HepG2 (cell line): ENCODE results near the gene MSL3B.

Experiments
- ATAC-seq: fragments of 200-7000 bp; cut with Tn5 transposase; 3 replicates; pipeline ENCODE4 v1.9.1; 2020; ENCODE audit warnings: mild to moderate bottlenecking, moderate library complexity
- BruUV-seq: library from RNA; stranded (reverse); fragments of 400-500 nt; replicated peaks from 2 replicates; lab custom pipeline; 2021; lab: Mats Ljungman, UMichigan
- CTCF ChIA-PET: fragments of 300-600 bp; formaldehyde crosslinking; extraction: SDS; loops from one replicate; lab custom pipeline; 2021; ENCODE audit warnings: low total read pairs, inconsistent platforms, low intra/inter-chr PET ratio; lab: Yijun Ruan, JAX
- POLR2A ChIA-PET: fragments of 350-600 bp; sonication (Branson Sonifier 250); formaldehyde crosslinking; loops from one replicate; lab custom pipeline; 2020; ENCODE audit warnings: antibody characterized with exemption, inconsistent platforms; lab: Yijun Ruan, JAX
- DNase-seq: peaks from one replicate; pipeline ENCODE4 v3.0.0-alpha.2; 2015; ENCODE audit warnings: low spot score
- FAIRE-seq: peaks from 3 replicates; lab custom pipeline; 2011; peaks lifted over from hg19 to GRCh38; lab: Jason Lieb, UNC
- H2AFZ ChIP-seq: one replicate; pipeline ENCODE4 v1.6.1; 2011; ENCODE audit warnings: low read length, inconsistent platforms
- H3K27ac ChIP-seq: fragments of 300-600 bp; 3 replicates; pipeline ENCODE4 v1.8.0; 2011; ENCODE audit warnings: mixed run types, mild to moderate bottlenecking, mixed read lengths, low read length, inconsistent platforms; ENCODE audit not compliant: insufficient read depth; ENCODE audit errors: extremely low read length
- H3K27me3 ChIP-seq, 2 experiments: fragments of 200-600 bp in 1 of 2; 2 replicates in 1 of 2; 3 replicates in 1 of 2; pipeline versions ENCODE4 v1.6.0 to v1.8.0; 2011; ENCODE audit warnings: low read length in 2 of 2, mild to moderate bottlenecking in 2 of 2, moderate library complexity in 2 of 2, inconsistent platforms in 1 of 2; ENCODE audit not compliant: insufficient read depth in 2 of 2, control insufficient read depth in 1 of 2
- H3K36me3 ChIP-seq, 2 experiments: fragments of 200-600 bp in 1 of 2; replicated peaks in 1 of 2; 2 replicates in 1 of 2; 3 replicates in 1 of 2; pipeline versions ENCODE4 v1.5.1 to v1.8.0; 2011; ENCODE audit warnings: low read length in 2 of 2, inconsistent platforms in 1 of 2; ENCODE audit not compliant: insufficient read depth in 2 of 2, control insufficient read depth in 1 of 2
- H3K4me1 ChIP-seq: 2 replicates; pipeline ENCODE4 v1.5.1; 2012; ENCODE audit warnings: low read length, inconsistent platforms; ENCODE audit not compliant: insufficient read depth
- H3K4me2 ChIP-seq: 2 replicates; pipeline ENCODE4 v1.6.0; 2011; ENCODE audit warnings: low read depth, low read length, inconsistent platforms
- H3K4me3 ChIP-seq, 3 experiments: fragments of 200-600 bp in 1 of 3; sonication (generic), shearing (Covaris generic) in 1 of 3; replicated peaks in 1 of 3; 2 replicates each; pipeline ENCODE4 v1.5.1; 2011 to 2016; ENCODE audit warnings: low read length in 3 of 3, inconsistent platforms in 2 of 3, low read depth in 2 of 3, mild to moderate bottlenecking in 2 of 3, control low read depth in 1 of 3, mixed read lengths in 1 of 3; ENCODE audit not compliant: insufficient read depth in 1 of 3
- H3K79me2 ChIP-seq: one replicate; pipeline ENCODE4 v1.6.1; 2011; ENCODE audit warnings: low read length, inconsistent platforms; ENCODE audit not compliant: insufficient read depth
- H3K9ac ChIP-seq: 2 replicates; pipeline ENCODE4 v1.6.0; 2011; ENCODE audit warnings: mild to moderate bottlenecking, low read depth, low read length, inconsistent platforms; ENCODE audit not compliant: insufficient read depth
- H3K9me3 ChIP-seq: 2 replicates; pipeline ENCODE4 v1.5.1; 2012; ENCODE audit warnings: mild to moderate bottlenecking, low read length
- H4K20me1 ChIP-seq: 2 replicates; pipeline ENCODE4 v1.6.0; 2011; ENCODE audit warnings: inconsistent platforms, mild to moderate bottlenecking, low read length, moderate library complexity; ENCODE audit not compliant: insufficient read depth
- ATF7-NPFF ChIP-seq: sonication (generic); formaldehyde crosslinking; IDR thresholded peaks from 2 replicates; pipeline ENCODE4 v1.8.1; 2023; ENCODE audit warnings: mild to moderate bottlenecking, low read depth, missing genetic modification reagents, moderate library complexity
- CAMTA2 ChIP-seq: sonication (generic); formaldehyde crosslinking; IDR thresholded peaks from 2 replicates; pipeline ENCODE4 v1.4.0; 2020; ENCODE audit warnings: mild to moderate bottlenecking, missing genetic modification reagents, borderline replicate concordance
- DMTF1 ChIP-seq: sonication (generic); formaldehyde crosslinking; IDR thresholded peaks from 2 replicates; pipeline ENCODE4 v1.4.0; 2020; ENCODE audit warnings: mild to moderate bottlenecking, missing genetic modification reagents
- FOSL2 ChIP-seq: sonication (generic); formaldehyde crosslinking; IDR thresholded peaks from 2 replicates; pipeline ENCODE4 v1.4.0; 2020; ENCODE audit warnings: missing genetic modification reagents
- HNRNPUL1 ChIP-seq: fragments of 200-400 bp; formaldehyde crosslinking; IDR thresholded peaks from 2 replicates; pipeline ENCODE4 v1.6.1; 2017; ENCODE audit warnings: low read depth, mild to moderate bottlenecking, low read length, moderate library complexity
- IKZF1 ChIP-seq: fragments of 450-650 bp; IDR thresholded peaks from 2 replicates; pipeline ENCODE4 v1.7.1; 2016
- NBN ChIP-seq: fragments of 450-650 bp; conservative IDR thresholded peaks from 2 replicates; pipeline ENCODE4 v1.6.1; 2017
- NFE2L2 ChIP-seq: fragments of 150-350 bp; IDR thresholded peaks from 2 replicates; pipeline ENCODE4 v1.6.1; 2014; ENCODE audit warnings: low read length
- RBM22 ChIP-seq: fragments of 200-400 bp; formaldehyde crosslinking; optimal IDR thresholded peaks from 2 replicates; pipeline ENCODE3; 2017; ENCODE audit warnings: mild to moderate bottlenecking, low read length, moderate library complexity
- RFXAP ChIP-seq: sonication (generic); formaldehyde crosslinking; IDR thresholded peaks from 2 replicates; pipeline ENCODE4 v1.4.0; 2020; ENCODE audit warnings: missing genetic modification reagents, borderline replicate concordance
- RORA ChIP-seq: sonication (generic); formaldehyde crosslinking; IDR thresholded peaks from 2 replicates; pipeline ENCODE4 v1.5.0; 2020; ENCODE audit warnings: mild to moderate bottlenecking, missing genetic modification reagents, moderate library complexity
- THAP11 ChIP-seq: IDR thresholded peaks from 2 replicates; pipeline ENCODE4 v1.6.1; 2016; ENCODE audit warnings: missing biosample characterization, missing genetic modification reagents
- U2AF2 ChIP-seq: fragments of 200-400 bp; formaldehyde crosslinking; IDR thresholded peaks from 2 replicates; pipeline ENCODE4 v1.6.1; 2017; ENCODE audit warnings: low read depth, mild to moderate bottlenecking, low read length
- WIZ ChIP-seq: sonication (generic); formaldehyde crosslinking; IDR thresholded peaks from 2 replicates; pipeline ENCODE4 v1.5.1; 2020; ENCODE audit warnings: mild to moderate bottlenecking, missing genetic modification reagents
- ZFP36L2 ChIP-seq: sonication (generic); formaldehyde crosslinking; IDR thresholded peaks from 2 replicates; pipeline ENCODE4 v1.4.0; 2020; ENCODE audit warnings: missing genetic modification reagents
- ZNF235 ChIP-seq: sonication (generic); formaldehyde crosslinking; IDR thresholded peaks from 2 replicates; pipeline ENCODE4 v1.8.1; 2023; ENCODE audit warnings: mild to moderate bottlenecking, missing genetic modification reagents, borderline replicate concordance
- ZNF543 ChIP-seq: sonication (generic); formaldehyde crosslinking; IDR thresholded peaks from 2 replicates; pipeline ENCODE4 v1.4.0; 2020; ENCODE audit warnings: mild to moderate bottlenecking, missing genetic modification reagents
- ZNF644 ChIP-seq: IDR thresholded peaks from 2 replicates; pipeline ENCODE4 v1.6.1; 2016; ENCODE audit warnings: low read depth
- ZNF788 ChIP-seq: sonication (generic); formaldehyde crosslinking; IDR thresholded peaks from 2 replicates; pipeline ENCODE4 v1.5.0; 2020; ENCODE audit warnings: mild to moderate bottlenecking, missing genetic modification reagents, borderline replicate concordance
- WGBS: methylation state at CpG from one replicate; pipeline ENCODE4 v1.1.6; 2017; ENCODE audit warnings: low lambda C conversion rate; 5-methylcytosine and 5-hydroxymethylcytosine counted together
- in situ Hi-C: cut with HindIII; loops from 2 replicates; pipeline ENCODE4 v1.10.0; 2017; ENCODE audit warnings: low pct_unique_long_range_greater_than_20kb; ENCODE audit not compliant: extremely low pct_ligation_motif_present
- intact Hi-C: fragments of 100-400 bp; cut with micrococcal nuclease; formaldehyde crosslinking; loops from one replicate; pipeline ENCODE4 v1.10.0; 2022; ENCODE audit not compliant: unreplicated experiment
- TF ChIP-seq, protein P1 (sequence below): sonication (generic); formaldehyde crosslinking; IDR thresholded peaks from 2 replicates; pipeline ENCODE4 v1.4.0; 2020; ENCODE audit warnings: low read depth, mild to moderate bottlenecking, missing genetic modification reagents

Gene MSL3B

DNA sequence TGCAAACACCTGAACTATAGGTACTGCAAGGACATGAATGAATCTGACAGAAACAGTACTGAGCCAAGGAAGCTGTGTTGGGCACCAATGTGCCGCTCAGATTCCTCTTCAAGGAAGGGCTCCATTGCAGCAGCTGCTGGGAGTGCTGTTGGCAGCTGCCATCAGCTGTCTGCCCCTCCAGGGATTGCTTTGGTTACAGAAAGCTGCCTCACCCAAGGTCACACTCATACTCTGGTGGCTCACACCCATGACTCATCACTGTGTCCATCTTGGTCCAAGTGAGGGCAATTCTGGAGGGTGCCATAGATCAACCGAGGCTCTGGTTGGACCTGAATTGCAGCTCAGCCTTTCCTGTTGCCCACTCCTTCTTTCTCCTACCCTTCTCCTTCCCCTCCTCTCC lies 24.6 kb upstream of the MSL3B start:
- peak; percentile 59; the same call in 1 of the 3 replicates for ATAC-seq
- no peak for FAIRE-seq
- WGBS = 11% methylated on average over 2 of the region's 2 CpGs
- H2AFZ ChIP-seq = no peak overlapping the region
- H3K79me2 ChIP-seq = no peaks in the 10 kb centered on the region
- CTCF ChIA-PET = no interaction called here
- POLR2A ChIA-PET = no interaction called here
- TF ChIP-seq NFE2L2 = 0 out of 2 replicates have a peak, but pooled peaks have one; percentile 21
- TF ChIP-seq ZNF644 (CRISPR knock-in tag) = peak; percentile 76
- peak; percentile 92 for TF ChIP-seq FOSL2 (CRISPR knock-in tag)
- TF ChIP-seq IKZF1 = no peak
- H3K9ac ChIP-seq = no peak overlapping the region
- no peak overlapping the region for H3K4me2 ChIP-seq
- H3K9me3 ChIP-seq = no peaks in the 10 kb centered on the region
- peaks cover 0 to 10% of the 10 kb centered on the region in 2 experiments; a peak in 1 of 5 replicates for H3K27me3 ChIP-seq
- no TSS peak for BruUV-seq
- no peaks in the 10 kb centered on the region for H3K4me1 ChIP-seq
- DNase-seq = peak; percentile 20
- intact Hi-C loops = no loop called here
- no peak overlapping the region for H3K27ac ChIP-seq
- no peaks in the 10 kb centered on the region for H4K20me1 ChIP-seq
- in situ Hi-C loops = no loop called here
- H3K4me3 ChIP-seq = no peak overlapping the region
- no peaks in the 10 kb centered on the region for H3K36me3 ChIP-seq

- no peaks in the 10 kb centered on the region for H3K27me3 ChIP-seq
- in situ Hi-C loops = no loop called here
- H3K27ac ChIP-seq = no peak overlapping the region
- DNase-seq = no peak
- no peaks in the 10 kb centered on the region for H4K20me1 ChIP-seq
- no peaks in the 10 kb centered on the region for H3K79me2 ChIP-seq
- H3K4me3 ChIP-seq = no peak overlapping the region
- H3K36me3 ChIP-seq = no peaks in the 10 kb centered on the region
- H3K9ac ChIP-seq = no peak overlapping the region
- BruUV-seq = no TSS peak
- FAIRE-seq = no peak
- no peaks in the 10 kb centered on the region for H3K4me1 ChIP-seq
- intact Hi-C loops = no loop called here
- ChIA-PET POLR2A (no interaction called here), CTCF (no interaction called here)
- no peak overlapping the region for H3K4me2 ChIP-seq
- no peak for ATAC-seq
- H2AFZ ChIP-seq = no peak overlapping the region
- peaks cover 23% of the 10 kb centered on the region for H3K9me3 ChIP-seq
- no peak for TF ChIP-seq ATF7-NPFF (CRISPR knock-in tag)
- TF ChIP-seq ZFP36L2 (CRISPR knock-in tag) = no peak
- TF ChIP-seq CAMTA2 (CRISPR knock-in tag) = no peak
- TF ChIP-seq RORA (CRISPR knock-in tag) = no peak
- TF ChIP-seq DMTF1 = no peak
- no peak for TF ChIP-seq THAP11 (CRISPR knock-in tag)
- TF ChIP-seq ZNF235 (CRISPR knock-in tag) = no peak
- TF ChIP-seq ZNF543 = no peak
- TF ChIP-seq ZNF788 (CRISPR knock-in tag) = no peak
- no peak for TF ChIP-seq U2AF2
- no peak for TF ChIP-seq HNRNPUL1
- TF ChIP-seq NBN = no peak
- TF ChIP-seq WIZ (CRISPR knock-in tag) = no peak
- no peak for TF ChIP-seq RBM22
- no peak for TF ChIP-seq RFXAP (CRISPR knock-in tag)
- TF ChIP-seq, protein P1, sequence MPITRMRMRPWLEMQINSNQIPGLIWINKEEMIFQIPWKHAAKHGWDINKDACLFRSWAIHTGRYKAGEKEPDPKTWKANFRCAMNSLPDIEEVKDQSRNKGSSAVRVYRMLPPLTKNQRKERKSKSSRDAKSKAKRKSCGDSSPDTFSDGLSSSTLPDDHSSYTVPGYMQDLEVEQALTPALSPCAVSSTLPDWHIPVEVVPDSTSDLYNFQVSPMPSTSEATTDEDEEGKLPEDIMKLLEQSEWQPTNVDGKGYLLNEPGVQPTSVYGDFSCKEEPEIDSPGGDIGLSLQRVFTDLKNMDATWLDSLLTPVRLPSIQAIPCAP (CRISPR knock-in tag) = no peak
Observed at GRCh38 chr2:233882353-233882752, 14.2 kb upstream of the MSL3B start.
